ENCODE measurements around the gene TRIM21. TPM values are rescaled to one million over a fixed set of nuclear protein-coding genes. Genes with fewer than 3 reads are reported as not detected.
"Not testable (repeated sequence)": the region's sequence is repeated elsewhere in the genome, so short reads cannot be mapped to it uniquely, and the experiment has no call there.

The TRIM21 gene
- total RNA-seq, 1 experiment from 2014 or later: 19.1 TPM

DNA sequence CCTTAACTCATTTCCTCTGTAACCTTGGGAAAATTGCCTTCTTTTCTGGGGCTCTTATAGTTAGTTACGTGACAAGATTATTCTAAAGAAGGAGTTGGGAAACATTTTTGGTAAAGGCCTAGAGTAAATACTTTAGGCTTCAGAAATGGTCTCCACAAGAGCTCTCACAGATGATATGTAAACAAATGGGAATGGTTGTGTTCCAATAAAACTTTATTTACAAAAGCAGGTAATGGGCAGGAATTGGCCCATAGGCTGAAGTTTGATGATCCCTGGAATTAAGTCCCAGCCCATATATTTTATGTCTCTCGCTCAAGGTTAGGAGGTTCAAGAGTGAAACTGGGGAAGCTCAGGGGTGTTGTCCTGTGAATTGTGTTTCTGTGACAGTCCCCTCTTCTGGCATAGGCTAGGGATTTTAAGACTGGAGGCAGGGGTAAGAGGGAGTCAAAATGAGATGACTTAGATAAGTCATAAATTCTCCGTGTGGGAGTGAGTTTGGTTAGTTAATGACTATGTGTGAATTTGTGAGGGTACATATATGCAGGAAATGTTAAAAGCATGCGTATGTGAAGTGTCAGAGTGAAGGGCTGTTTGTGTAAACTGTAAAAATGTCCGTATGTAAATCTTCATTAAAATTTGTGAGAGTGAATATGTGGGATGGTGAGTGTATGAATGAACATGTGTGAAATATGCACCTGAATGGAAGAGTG is 17.9 kb downstream of the TRIM21 start:
- CTCF ChIA-PET: no interaction called here
- Mint-ChIP-seq H3K36me3 (ENCODE audit: insufficient read depth, unreplicated experiment) (no peaks in the 10 kb centered on the region), H3K27ac (ENCODE audit: unreplicated experiment) (no peak overlapping the region), H3K4me1 (ENCODE audit: low read depth, unreplicated experiment) (no peaks in the 10 kb centered on the region), H3K4me3 (ENCODE audit: low read depth, unreplicated experiment) (no peak overlapping the region), H3K9me3 (ENCODE audit: low read depth, unreplicated experiment) (no peaks in the 10 kb centered on the region), H3K27me3 (ENCODE audit: unreplicated experiment) (peaks cover 4% of the 10 kb centered on the region)
- no TSS peak for BruUV-seq (replicated peaks)
- intact Hi-C loops (cut with micrococcal nuclease; ENCODE audit: unreplicated experiment): no loop called here
- no peak for DNase-seq
- TF ChIP-seq, protein P1, sequence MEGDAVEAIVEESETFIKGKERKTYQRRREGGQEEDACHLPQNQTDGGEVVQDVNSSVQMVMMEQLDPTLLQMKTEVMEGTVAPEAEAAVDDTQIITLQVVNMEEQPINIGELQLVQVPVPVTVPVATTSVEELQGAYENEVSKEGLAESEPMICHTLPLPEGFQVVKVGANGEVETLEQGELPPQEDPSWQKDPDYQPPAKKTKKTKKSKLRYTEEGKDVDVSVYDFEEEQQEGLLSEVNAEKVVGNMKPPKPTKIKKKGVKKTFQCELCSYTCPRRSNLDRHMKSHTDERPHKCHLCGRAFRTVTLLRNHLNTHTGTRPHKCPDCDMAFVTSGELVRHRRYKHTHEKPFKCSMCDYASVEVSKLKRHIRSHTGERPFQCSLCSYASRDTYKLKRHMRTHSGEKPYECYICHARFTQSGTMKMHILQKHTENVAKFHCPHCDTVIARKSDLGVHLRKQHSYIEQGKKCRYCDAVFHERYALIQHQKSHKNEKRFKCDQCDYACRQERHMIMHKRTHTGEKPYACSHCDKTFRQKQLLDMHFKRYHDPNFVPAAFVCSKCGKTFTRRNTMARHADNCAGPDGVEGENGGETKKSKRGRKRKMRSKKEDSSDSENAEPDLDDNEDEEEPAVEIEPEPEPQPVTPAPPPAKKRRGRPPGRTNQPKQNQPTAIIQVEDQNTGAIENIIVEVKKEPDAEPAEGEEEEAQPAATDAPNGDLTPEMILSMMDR (IDR thresholded peaks at IDR 0.05; ENCODE audit: unreplicated experiment): no peak

- H3K27ac Mint-ChIP-seq (ENCODE audit: unreplicated experiment): no peak overlapping the region
- TF ChIP-seq, protein P1 (IDR thresholded peaks at IDR 0.05; ENCODE audit: unreplicated experiment): no peak
- intact Hi-C loops (cut with micrococcal nuclease; ENCODE audit: unreplicated experiment): no loop called here
- BruUV-seq (replicated peaks): no TSS peak
- peaks cover 36% of the 10 kb centered on the region for H3K27me3 Mint-ChIP-seq (ENCODE audit: unreplicated experiment)
- no peaks in the 10 kb centered on the region for H3K4me1 Mint-ChIP-seq (ENCODE audit: low read depth, unreplicated experiment)
- H3K36me3 Mint-ChIP-seq (ENCODE audit: insufficient read depth, unreplicated experiment): no peaks in the 10 kb centered on the region
- CTCF ChIA-PET: no interaction called here
- H3K9me3 Mint-ChIP-seq (ENCODE audit: low read depth, unreplicated experiment): no peaks in the 10 kb centered on the region
- no peak for DNase-seq
- H3K4me3 Mint-ChIP-seq (ENCODE audit: low read depth, unreplicated experiment): no peak overlapping the region
Measured at GRCh38 chr11:4370166-4370565, 23.3 kb downstream of the TRIM21 start.

- intact Hi-C loops (cut with micrococcal nuclease; ENCODE audit: unreplicated experiment): no loop called here
- H3K27me3 Mint-ChIP-seq (ENCODE audit: unreplicated experiment): peaks cover 36% of the 10 kb centered on the region
- CTCF ChIA-PET: no interaction called here
- no peak within 1 kb of the TSS for H3K27ac Mint-ChIP-seq (ENCODE audit: unreplicated experiment)
- H3K4me1 Mint-ChIP-seq (ENCODE audit: low read depth, unreplicated experiment): no peaks in the 10 kb centered on the region
- TF ChIP-seq, protein P1 (IDR thresholded peaks at IDR 0.05; ENCODE audit: unreplicated experiment): no peak
- H3K4me3 Mint-ChIP-seq (ENCODE audit: low read depth, unreplicated experiment): no peak within 1 kb of the TSS
- DNase-seq: no peak
- no peaks in the 10 kb centered on the region for H3K9me3 Mint-ChIP-seq (ENCODE audit: low read depth, unreplicated experiment)
- BruUV-seq (replicated peaks): no TSS peak
- no peaks in the 10 kb centered on the region for H3K36me3 Mint-ChIP-seq (ENCODE audit: insufficient read depth, unreplicated experiment)
Measured at GRCh38 chr11:4368286-4368685, 25.2 kb downstream of the TRIM21 start, which contains the start of gene OR52B4. TSS of gene OR52B4 (minus strand) at chr11:4368386. CDS start at chr11:4368295, 91 bp downstream.

GRCh38 chr11:4348142-4348541 is 45.4 kb downstream of the TRIM21 start:
- CTCF ChIA-PET; H3K27ac Mint-ChIP-seq (ENCODE audit: unreplicated experiment); H3K27me3 Mint-ChIP-seq (ENCODE audit: unreplicated experiment); BruUV-seq (replicated peaks); DNase-seq; H3K9me3 Mint-ChIP-seq (ENCODE audit: low read depth, unreplicated experiment); H3K4me1 Mint-ChIP-seq (ENCODE audit: low read depth, unreplicated experiment); H3K4me3 Mint-ChIP-seq (ENCODE audit: low read depth, unreplicated experiment); H3K36me3 Mint-ChIP-seq (ENCODE audit: insufficient read depth, unreplicated experiment); intact Hi-C loops (cut with micrococcal nuclease; ENCODE audit: unreplicated experiment): not testable (repeated sequence)

- BruUV-seq (replicated peaks); intact Hi-C loops (cut with micrococcal nuclease; ENCODE audit: unreplicated experiment); H3K4me1 Mint-ChIP-seq (ENCODE audit: low read depth, unreplicated experiment); H3K27me3 Mint-ChIP-seq (ENCODE audit: unreplicated experiment); H3K9me3 Mint-ChIP-seq (ENCODE audit: low read depth, unreplicated experiment); H3K4me3 Mint-ChIP-seq (ENCODE audit: low read depth, unreplicated experiment); H3K27ac Mint-ChIP-seq (ENCODE audit: unreplicated experiment); H3K36me3 Mint-ChIP-seq (ENCODE audit: insufficient read depth, unreplicated experiment); CTCF ChIA-PET; DNase-seq: not testable (repeated sequence)
Measured at GRCh38 chr11:4345366-4345765, 48.1 kb downstream of the TRIM21 start.

Other genes starting within 250 kb of the TRIM21 start
- not detected in 2 replicates for gene OR52B4, start 25.3 kb downstream of the TRIM21 start, total RNA-seq (2022)
- not detected in 2 replicates for gene OR52K2, start 55.6 kb upstream of the TRIM21 start, total RNA-seq (2022)
- gene OR52K1, start 88.9 kb upstream of the TRIM21 start, total RNA-seq (2022): not detected in 2 replicates
- gene OR52M1, start 151.5 kb upstream of the TRIM21 start, total RNA-seq (2022): not detected in 2 replicates
- gene OR52I2, start 188.0 kb upstream of the TRIM21 start, total RNA-seq (2022): not detected in 2 replicates
- gene OR52I1, start 200.3 kb upstream of the TRIM21 start, total RNA-seq (2022): not detected in 2 replicates
- 12.7 and 14.5 TPM in 2 replicates for gene TRIM68, start 214.5 kb upstream of the TRIM21 start, total RNA-seq (2022)
- gene OR51D1, start 243.8 kb upstream of the TRIM21 start, total RNA-seq (2022): not detected in 2 replicates

Data from Calu3 (cell line).